Measurements from ENCODE around the gene ITGB2. TPM values are rescaled to one million over a fixed set of nuclear protein-coding genes. Genes with fewer than 3 reads are reported as not detected.

Gene ITGB2
- total RNA-seq: under 0.01 and 0.18 TPM in 2 replicates

DNA sequence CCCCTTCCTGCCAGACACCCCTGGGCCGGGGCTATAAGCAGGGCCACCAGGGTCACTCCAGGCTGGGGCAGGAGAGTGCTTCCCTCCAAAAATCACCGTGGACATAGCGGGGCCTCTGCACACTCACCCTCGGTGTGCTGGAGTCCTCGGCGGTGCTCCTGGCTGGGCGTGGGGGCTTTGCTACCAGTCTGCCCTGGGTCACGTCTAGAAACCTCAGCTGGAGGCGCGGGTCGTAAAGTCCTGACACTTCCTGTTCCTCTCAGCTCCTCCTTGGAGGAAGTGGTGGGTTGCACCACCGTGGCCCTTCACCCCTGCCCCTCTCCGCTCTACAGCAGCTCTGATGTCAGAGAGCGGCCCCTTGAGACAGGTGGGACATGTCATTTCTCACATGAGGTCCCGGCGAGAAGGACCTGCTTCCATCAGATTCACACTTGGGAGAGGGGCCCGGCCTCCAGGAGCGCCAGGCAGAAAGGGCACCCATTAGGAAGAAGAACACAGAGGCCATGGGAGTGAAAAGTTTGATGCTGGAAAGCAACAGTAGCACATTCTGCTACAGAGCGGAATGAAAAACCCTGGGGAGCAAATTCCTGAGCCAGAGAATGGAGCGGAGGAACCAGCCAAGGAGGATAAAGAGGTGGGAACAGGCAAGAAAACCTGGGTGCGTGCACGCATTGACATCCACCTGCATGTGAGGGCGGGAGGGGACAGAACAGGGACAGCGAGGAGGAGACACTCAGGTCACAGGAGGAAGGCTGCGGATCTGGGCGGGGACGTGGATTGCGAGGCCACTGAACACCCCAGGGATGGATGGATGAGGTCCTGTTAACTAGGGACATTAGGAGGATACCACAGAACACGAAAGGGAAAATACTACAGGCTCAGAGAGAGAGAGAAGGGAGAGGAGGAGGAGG lies at the start of gene ITGB2:
Gene ITGB2, minus strand, starts transcription at position 206 of the 911 bp plus-strand sequence. CDS start 10,117 bp downstream, outside the sequence.

DNA sequence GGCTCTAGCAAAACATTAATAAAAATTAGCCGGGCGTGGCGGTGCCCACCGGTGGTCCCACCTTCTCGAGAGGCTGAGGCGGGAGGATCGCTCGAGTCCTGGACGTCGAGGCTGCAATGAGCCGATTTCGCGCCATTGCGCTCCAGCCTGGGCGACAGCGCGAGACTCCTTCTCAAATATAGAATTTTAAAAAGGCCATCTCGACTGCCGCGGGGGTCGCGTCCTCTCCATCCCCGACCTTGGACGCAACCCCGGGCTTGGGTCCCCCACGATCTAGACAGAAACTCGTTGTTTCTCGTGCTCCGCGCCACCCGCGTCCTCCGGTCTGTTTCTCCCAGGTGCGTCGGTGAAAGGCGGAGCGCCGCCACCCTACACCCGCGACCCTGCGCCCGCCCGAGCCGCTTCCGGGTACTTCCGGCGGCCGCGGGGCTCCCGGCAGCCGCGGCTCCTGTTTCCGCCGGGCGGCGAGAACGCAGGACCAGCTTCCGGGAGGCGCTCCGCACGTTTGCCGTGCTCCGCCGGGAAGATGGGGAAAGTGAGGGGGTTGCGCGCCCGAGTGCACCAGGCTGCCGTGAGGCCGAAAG lies 18.9 kb upstream of the ITGB2 start, which contains the start of gene SLX9:
Gene SLX9, plus strand, starts transcription at position 498 of the 584 bp plus-strand sequence. Its CDS starts 29 bp downstream, at position 527.

DNA sequence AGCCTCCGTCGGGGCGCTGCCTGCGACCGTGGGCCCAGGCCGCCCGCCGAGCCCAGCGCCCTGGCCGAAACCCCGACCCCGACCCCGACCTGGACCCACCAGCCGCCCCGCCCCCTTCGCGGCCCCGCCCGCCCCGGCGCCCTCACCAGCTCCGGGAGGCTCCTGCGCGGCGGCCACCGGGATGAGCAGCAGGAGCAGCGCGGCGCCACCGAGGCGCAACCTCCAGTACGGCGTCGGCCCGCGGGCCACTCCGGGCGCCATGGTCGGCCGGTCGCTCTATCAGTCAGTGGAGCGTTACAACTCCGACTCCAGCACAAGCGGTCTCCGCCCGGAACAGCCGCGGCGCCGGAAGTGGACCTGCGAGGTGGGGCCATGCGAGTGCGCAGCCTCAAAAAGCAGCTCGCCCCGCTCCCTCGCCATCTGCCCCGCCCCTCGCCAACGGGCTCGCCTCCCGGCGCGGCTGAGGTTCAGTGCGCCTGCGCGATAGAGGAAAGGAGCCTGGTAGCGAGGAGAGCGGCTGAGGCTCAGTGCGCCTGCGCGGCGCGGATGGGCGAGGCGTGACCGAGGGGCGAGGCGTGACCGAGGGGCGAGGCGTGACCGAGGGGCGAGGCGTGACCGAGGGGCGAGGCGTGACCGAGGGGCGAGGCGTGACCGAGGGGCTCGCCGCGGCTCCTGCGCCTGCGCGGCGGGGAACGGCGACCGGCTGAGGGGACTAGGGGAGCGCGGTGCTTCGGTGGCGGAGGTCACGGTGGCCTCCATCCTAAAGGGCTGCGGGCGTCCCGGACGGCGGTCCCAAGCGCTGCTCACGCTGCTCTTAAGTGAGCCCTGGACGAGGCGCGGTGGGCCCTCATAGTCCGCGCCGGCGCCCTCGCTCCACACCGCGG lies 47.1 kb downstream of the ITGB2 start, which contains the start of gene PTTG1IP:
Gene PTTG1IP, minus strand, starts transcription at position 335 of the 884 bp plus-strand sequence. Its CDS starts 74 bp downstream, at position 261.

Other genes starting within 250 kb of the ITGB2 start
- gene KRTAP12-1, start 238.7 kb downstream of the ITGB2 start, total RNA-seq: not detected in 2 replicates
- gene KRTAP10-12, start 223.7 kb downstream of the ITGB2 start, total RNA-seq: not detected in 2 replicates
- gene TSPEAR, start 209.3 kb downstream of the ITGB2 start, total RNA-seq: not detected in 2 replicates
- gene UBE2G2, start 119.1 kb downstream of the ITGB2 start, total RNA-seq: 76.3 and 103 TPM in 2 replicates
- 77.2 and 91.3 TPM in 2 replicates for gene SUMO3, start 102.8 kb downstream of the ITGB2 start, total RNA-seq
- gene PTTG1IP, start 47.2 kb downstream of the ITGB2 start, total RNA-seq: 299 and 366 TPM in 2 replicates
- 32.0 and 36.2 TPM in 2 replicates for gene SLX9, start 19.1 kb upstream of the ITGB2 start, total RNA-seq
- 17.9 and 40.4 TPM in 2 replicates for gene ADARB1, start 153.7 kb upstream of the ITGB2 start, total RNA-seq